ENCODE measurements around the gene AP3S1.
"Not testable (repeated sequence)": the region's sequence is repeated elsewhere in the genome, so short reads cannot be mapped to it uniquely, and the experiment has no call there.

Gene AP3S1

DNA sequence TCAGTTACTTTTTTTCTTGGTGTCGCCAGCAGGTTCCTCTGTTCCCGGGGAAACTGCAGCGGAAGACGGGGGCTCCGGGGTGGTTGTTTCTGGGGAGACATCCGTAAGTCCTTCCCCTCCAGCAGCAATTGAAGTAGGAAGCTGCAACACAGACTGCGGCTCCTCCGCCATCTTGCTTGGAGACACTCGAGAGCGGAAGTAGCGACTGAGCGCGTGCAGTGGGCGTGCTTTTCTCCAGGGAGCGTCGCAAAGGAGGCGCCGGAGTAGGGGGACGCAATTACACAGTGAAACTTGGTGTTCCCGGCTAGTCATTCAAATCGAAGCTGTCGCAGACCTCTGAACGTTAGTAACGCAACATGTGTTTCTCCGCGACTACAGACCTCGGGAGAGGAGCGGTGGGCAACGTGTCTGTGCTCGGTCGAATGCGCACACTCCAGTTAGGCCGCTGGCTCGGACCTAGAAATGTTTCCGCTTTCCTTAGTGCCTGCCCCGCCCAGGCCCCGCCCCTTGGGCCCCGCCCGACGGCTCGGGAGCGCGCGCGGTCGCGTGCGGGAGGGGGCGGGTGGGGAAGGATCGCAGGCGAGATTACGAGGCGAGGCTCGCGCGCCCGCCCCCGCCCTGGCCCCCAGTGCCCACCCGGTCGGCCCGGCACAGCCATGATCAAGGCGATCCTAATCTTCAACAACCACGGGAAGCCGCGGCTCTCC is at the start of gene AP3S1, which contains the start of gene ATG12:
Gene AP3S1 (plus strand): TSS at position 554 of the 707 bp plus-strand sequence. CDS start 103 bp downstream, at position 657.
Gene ATG12 (minus strand): TSS at position 184 of the 707 bp plus-strand sequence. CDS start 13 bp downstream, at position 171.
- peak; percentile 77 to 78 for DNase-seq (ENCODE audit: low read depth in 2 of 2)

DNA sequence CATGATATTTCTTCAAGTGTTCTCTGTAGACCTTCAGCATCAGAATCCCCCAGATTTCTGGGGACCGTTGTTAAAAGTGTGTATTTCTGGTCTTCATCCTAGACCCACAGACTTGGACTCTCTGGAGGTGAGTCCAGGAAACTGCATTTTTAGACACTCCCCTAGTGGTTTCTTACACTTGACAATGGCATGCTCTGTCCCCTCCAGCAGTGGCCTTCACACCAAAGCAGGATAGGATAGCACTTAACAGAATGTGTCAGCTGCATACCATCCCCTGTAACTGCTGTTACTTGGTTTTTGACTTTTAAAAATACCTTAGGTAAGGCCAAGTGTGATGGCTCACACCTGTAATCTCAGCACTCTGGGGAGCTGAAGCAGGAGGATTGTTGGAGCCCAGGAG is 46.0 kb upstream of the AP3S1 start:
- no peak for DNase-seq (ENCODE audit: low read depth in 2 of 2)

GRCh38 chr5:115796656-115797055 is 45.1 kb upstream of the AP3S1 start:
- no peak for DNase-seq (ENCODE audit: low read depth in 2 of 2)

DNA sequence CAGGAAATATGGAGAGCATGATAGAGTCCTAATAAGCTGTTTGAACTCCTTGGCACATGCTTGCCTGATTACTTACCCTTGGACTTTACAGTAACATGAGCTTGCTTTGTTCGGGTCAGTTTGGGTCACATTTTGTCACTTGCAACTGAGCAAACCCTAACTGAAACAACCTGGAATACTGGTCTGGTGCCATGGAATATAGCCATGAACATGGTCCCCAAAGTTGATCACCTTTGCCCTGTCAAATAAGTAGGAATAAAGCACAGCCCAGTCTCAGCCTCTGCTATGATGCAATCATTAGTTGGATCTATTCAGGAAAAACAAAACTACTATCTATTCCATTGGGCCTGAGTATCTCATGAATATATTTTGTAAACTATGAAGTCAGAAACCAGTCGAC is 43.5 kb upstream of the AP3S1 start:
- DNase-seq (ENCODE audit: low read depth in 2 of 2): no peak

DNA sequence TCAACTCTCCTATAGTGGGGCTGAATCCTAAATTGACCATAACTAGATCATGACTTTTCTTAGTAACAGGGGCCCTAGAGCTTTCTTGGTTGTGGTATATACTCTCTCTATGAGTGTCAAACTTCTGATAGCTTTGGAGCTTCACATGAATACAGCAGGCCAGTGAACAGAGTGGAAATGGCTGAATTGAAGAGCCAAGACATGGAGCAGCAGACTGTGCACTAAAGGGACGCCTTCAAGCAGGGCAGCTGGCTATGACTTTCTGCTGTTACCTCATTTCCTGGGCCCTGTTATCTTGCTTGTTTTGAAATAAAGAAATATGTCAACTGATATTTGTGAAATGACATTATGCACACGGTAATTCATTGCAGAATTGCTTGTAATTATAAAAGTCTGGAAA is 41.6 kb upstream of the AP3S1 start:
- DNase-seq (ENCODE audit: low read depth in 2 of 2): no peak

- no peak for DNase-seq (ENCODE audit: low read depth in 2 of 2)
These were observed 40.6 kb upstream of the AP3S1 start for GRCh38 chr5:115801152-115801551.

DNA sequence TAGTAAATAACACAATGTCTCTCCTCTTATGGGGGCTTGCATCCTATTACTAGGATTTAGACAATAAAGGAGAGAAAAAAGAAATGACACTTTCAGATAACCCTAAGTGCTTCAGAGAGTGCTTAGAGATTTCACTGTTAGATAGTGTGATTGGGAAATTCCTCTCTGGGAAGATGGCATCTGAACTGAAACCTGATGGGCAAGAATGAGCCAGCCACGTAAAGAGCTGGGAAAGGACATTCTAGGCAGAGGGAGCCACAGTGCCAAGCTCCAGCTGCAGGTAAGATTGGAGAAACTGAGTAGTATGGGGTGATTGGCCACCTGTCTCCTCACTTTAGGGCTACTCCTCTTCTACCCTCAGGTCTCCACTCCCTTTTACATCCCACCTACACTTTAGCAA is 39.8 kb upstream of the AP3S1 start:
- no peak for DNase-seq (ENCODE audit: low read depth in 2 of 2)

GRCh38 chr5:115806986-115807653 is 34.6 kb upstream of the AP3S1 start:
- no peak for DNase-seq (ENCODE audit: low read depth in 2 of 2)

GRCh38 chr5:115807654-115808052 is 34.1 kb upstream of the AP3S1 start:
- no peak for DNase-seq (ENCODE audit: low read depth in 2 of 2)

DNA sequence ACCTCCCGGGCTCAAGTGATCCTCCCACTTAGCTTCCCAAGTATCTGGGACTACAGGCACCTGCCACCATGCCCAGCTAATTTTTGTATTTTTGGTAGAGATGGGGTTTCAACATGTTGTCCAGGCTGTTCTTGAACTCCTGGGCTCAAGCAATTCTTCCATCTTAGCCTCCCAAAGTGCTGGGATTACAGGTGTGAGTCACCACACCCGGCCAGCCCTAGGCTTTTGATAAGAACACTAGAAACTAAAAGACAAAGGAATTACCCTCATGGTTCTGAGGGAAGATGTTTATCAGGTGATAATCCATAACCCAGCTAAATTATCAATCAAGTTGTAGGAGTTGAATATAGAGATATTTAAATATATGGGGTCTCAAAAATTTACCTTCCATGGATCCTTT is 33.7 kb upstream of the AP3S1 start:
- DNase-seq (ENCODE audit: low read depth in 2 of 2): not testable (repeated sequence)

DNA sequence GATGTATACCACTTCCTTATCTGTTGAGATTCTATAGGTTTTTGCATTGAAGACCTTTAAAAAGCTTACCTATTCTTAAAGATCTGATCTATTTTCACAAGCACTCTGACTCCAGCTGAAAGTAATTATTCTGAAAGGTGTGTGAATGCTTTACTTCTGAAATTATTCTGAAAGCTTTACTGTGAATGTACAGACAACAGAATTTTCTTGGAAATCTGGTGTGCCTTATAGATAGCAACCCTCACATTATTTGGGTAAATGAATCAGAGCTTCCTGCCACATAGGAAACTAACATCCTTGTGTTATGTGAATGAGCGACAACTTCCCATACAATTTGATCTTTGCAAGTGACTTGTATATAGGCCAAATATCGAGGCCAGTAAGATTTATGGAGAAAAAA is 31.8 kb upstream of the AP3S1 start:
- DNase-seq (ENCODE audit: low read depth in 2 of 2): no peak

GRCh38 chr5:115810761-115811160 is 31.0 kb upstream of the AP3S1 start:
- peak; percentile 84 to 89 for DNase-seq (ENCODE audit: low read depth in 2 of 2)

- no peak for DNase-seq (ENCODE audit: low read depth in 2 of 2)
These were observed 30.3 kb upstream of the AP3S1 start for GRCh38 chr5:115811406-115811805.

GRCh38 chr5:115812372-115812771 is 29.4 kb upstream of the AP3S1 start:
- no peak for DNase-seq (ENCODE audit: low read depth in 2 of 2)

- no peak for DNase-seq (ENCODE audit: low read depth in 2 of 2)
These were observed 28.0 kb upstream of the AP3S1 start for GRCh38 chr5:115813719-115814118.

DNA sequence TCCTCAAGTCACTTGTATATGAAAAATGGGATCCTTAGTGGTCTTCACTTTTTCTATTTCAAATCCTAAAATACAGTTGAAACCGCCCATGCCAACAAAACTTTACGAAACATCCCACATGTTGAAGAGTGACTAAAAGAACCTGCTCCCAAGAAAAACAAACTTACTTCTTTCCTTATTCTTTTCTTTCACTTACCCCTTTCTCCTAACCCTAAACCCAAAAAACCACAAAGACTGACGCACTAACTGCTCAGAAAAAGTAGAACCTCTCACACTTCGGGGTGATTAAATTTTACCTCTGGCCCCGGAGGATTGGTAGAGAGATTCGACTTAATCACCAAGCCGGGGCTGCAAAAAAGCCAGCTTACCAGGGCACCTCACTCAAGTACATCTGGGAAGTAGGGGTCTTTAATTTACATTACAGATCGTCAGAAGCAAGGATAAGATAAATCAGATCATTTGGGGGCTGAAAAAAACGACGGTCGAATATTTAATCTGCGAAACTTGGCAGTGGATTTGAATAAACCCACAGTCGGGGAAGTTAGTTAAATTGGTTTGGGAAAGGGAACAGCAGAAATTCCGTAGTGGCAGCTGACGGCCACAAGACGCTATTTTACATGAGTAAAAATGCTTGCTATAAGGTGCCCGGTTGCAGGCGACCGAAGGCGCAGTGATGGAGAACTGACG is 26.6 kb upstream of the AP3S1 start:
- no peak for DNase-seq (ENCODE audit: low read depth in 2 of 2)

GRCh38 chr5:115815693-115816225 is 26.0 kb upstream of the AP3S1 start:
- no peak for DNase-seq (ENCODE audit: low read depth in 2 of 2)

DNA sequence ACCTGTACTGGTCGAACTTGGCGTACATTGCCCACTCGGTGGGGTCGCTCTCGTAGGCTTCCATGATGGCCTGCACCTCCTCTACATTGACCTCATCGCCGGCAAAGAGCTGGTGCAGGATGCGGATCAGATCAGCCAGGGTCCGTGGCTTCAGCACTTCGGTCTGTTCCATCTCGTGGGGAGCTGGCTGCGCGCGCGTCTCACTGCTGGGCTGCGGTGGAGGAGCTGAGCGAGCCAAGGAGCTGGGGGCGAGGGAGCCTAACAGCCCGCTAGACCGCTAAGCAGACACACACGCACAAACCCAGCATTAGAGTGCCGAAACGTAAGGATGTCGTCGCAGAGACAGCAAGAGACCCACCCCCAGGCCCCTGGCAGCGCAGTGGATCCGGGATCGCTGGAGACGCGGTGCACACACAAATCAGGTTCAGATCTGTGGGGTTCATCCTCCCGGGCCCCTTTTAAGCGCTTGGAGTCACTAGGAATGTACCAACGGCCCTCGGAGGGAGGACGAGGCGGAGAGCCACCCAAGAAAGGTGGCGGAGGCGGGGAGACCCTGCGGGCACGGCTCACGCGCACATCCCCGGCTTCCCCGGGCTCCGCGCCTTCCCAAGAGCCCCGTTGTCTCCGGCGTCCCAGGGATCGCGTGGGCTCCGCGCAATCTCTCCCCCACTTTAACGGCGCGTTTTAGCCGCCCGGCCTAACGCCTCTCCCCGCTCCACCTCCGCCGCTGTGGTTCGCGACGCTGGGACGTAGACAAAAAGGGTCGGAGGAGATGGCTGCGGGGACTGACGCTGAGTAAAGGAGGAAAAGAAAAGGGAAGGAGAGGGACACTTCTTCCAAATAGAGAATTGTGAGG is 25.3 kb upstream of the AP3S1 start, which contains the start of gene CDO1:
Gene CDO1 (minus strand): TSS at position 434 of the 856 bp plus-strand sequence. CDS start 262 bp downstream, at position 172.
- DNase-seq (ENCODE audit: low read depth in 2 of 2): peak; percentile 31 to 49

- no peak for DNase-seq (ENCODE audit: low read depth in 2 of 2)
These were observed 24.3 kb upstream of the AP3S1 start for GRCh38 chr5:115817386-115817785.

DNA sequence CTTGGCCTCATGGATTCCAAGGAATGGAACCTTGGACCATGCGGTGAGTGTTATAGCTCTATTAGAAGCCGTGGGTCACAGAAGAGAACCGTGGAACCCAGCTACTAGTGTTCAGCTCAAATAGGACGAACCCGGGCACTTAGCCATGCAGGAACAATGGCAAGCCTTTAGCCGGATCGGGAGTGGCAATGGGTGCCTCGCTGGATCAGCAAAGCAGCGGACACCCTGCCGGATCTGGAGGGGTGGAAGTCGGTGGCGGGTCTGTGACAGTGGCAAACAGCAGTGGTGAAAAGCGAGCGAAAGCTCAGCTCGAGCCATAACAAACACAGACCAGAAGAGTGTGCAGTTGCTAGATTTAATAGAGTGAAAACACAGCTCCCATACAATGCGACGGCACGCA is 22.9 kb upstream of the AP3S1 start:
- DNase-seq (ENCODE audit: low read depth in 2 of 2): no peak

GRCh38 chr5:115820846-115821245 is 20.9 kb upstream of the AP3S1 start:
- no peak for DNase-seq (ENCODE audit: low read depth in 2 of 2)

Measured in fibroblast of skin of left biceps (primary cell).